ENCODE measurements around the gene TSPAN33. TPM values are rescaled to one million over a fixed set of nuclear protein-coding genes. Genes with fewer than 3 reads are reported as not detected.

Gene TSPAN33
- total and polyA plus RNA-seq, 9 of the 15 experiments (the other 6 are each of a cell fraction or from before 2014, with no cell fraction given) = 0.03 to 1.5 (median 0.23) TPM; not detected in 2

GRCh38 chr7:129150199-129150996 is 5.9 kb downstream of the TSPAN33 start:
- Histone ChIP-seq H3K4me3 (no peak overlapping the region), H3K4me2 (ENCODE audit: insufficient read depth, low read length) (peak overlapping the region; percentile 30), H3K27me3 (ENCODE audit: control insufficient read depth in 2 of 2, insufficient read depth in 2 of 2, low read length in 2 of 2) (peaks cover 40 to 54% of the 10 kb centered on the region in 2 experiments), H3K9ac (ENCODE audit: insufficient read depth in 1 of 2, low read depth in 2 of 2, low read length in 2 of 2) (peak overlapping the region in 1 of 2 experiments; percentile 52; a peak in 2 of 4 replicates), H3K27ac (ENCODE audit: extremely low read depth, low read depth, low read length) (no peak overlapping the region), H2AFZ (ENCODE audit: low read depth, low read length) (peak overlapping the region; percentile 0), H3K4me1 (replicated peaks in 1 of 2; ENCODE audit: control insufficient read depth in 2 of 2, insufficient read depth in 2 of 2, low read length in 2 of 2) (peaks cover 9 to 17% of the 10 kb centered on the region in 2 experiments; a peak in 4 of 5 replicates), H3K9me3 (replicated peaks; ENCODE audit: control insufficient read depth, insufficient read depth, low read depth, low read length) (no peaks in the 10 kb centered on the region), H3K79me2 (ENCODE audit: control insufficient read depth, insufficient read depth, low read length) (no peaks in the 10 kb centered on the region), H3K36me3 (ENCODE audit: control insufficient read depth, insufficient read depth, low read length) (no peaks in the 10 kb centered on the region), H4K20me1 (replicated peaks; ENCODE audit: control insufficient read depth, insufficient read depth, low read length) (no peaks in the 10 kb centered on the region; the same call in 1 of the 2 replicates), H3K9me1 (ENCODE audit: control insufficient read depth, insufficient read depth, low read length) (no peaks in the 10 kb centered on the region)
- DNase-seq (ENCODE audit: extremely low read depth in 1 of 4, low spot score in 3 of 4) = peak; percentile 68 to 90 (median 80)
- 0% methylated on average over 8 of the region's 8 CpGs for WGBS (ENCODE audit: insufficient coverage, low coverage, missing lambda C conversion rate)
- ChIA-PET POLR2A (interaction anchor here (0.7 to 1.7 kb wide), 7 partner anchors 8 to 61 kb away, joined by 3 to 7 read pairs (median 3); no protein-coding TSS in a partner anchor), CTCF (ENCODE audit: low intra/inter-chr PET ratio) (interaction anchor here (0.5 kb wide), 1 partner anchor 12 kb away, joined by 4 read pairs; no protein-coding TSS in a partner anchor)
- no TSS peak for BruUV-seq (replicated peaks)
- in situ Hi-C loops (cut with MboI) (no loop called here), intact Hi-C loops (cut with micrococcal nuclease) (no loop called here)
- FAIRE-seq = peak; percentile 88
- ATAC-seq = peak; percentile 68
- TF ChIP-seq GTF3C2 (IDR thresholded peaks at IDR 0.05; ENCODE audit: borderline replicate concordance, extremely low read depth, insufficient read length) = no peak
- no peak for TF ChIP-seq HDAC3 (IDR thresholded peaks at IDR 0.05; ENCODE audit: borderline replicate concordance, partially characterized antibody)
- TF ChIP-seq BCOR (IDR thresholded peaks at IDR 0.05) = peak; percentile 90
- TF ChIP-seq, protein P1, sequence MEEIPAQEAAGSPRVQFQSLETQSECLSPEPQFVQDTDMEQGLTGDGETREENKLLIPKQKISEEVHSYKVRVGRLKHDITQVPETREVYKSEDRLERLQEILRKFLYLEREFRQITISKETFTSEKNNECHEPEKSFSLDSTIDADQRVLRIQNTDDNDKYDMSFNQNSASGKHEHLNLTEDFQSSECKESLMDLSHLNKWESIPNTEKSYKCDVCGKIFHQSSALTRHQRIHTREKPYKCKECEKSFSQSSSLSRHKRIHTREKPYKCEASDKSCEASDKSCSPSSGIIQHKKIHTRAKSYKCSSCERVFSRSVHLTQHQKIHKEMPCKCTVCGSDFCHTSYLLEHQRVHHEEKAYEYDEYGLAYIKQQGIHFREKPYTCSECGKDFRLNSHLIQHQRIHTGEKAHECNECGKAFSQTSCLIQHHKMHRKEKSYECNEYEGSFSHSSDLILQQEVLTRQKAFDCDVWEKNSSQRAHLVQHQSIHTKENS (CRISPR knock-in tag; IDR thresholded peaks at IDR 0.05) = no peak
- no peak for TF ChIP-seq ZNF384 (IDR thresholded peaks at IDR 0.05; ENCODE audit: low read depth, low read length)
- no peak for TF ChIP-seq JUN (IDR thresholded peaks at IDR 0.05; ENCODE audit: borderline replicate concordance, low read depth, low read length)
- TF ChIP-seq JUN (CRISPR knock-in tag; IDR thresholded peaks at IDR 0.05; ENCODE audit: borderline replicate concordance) = no peak
- TF ChIP-seq MCM7 (IDR thresholded peaks at IDR 0.05) = no peak
- TF ChIP-seq SREBF2 (CRISPR knock-in tag; IDR thresholded peaks at IDR 0.05) = no peak
- TF ChIP-seq MCM2 (IDR thresholded peaks at IDR 0.05; ENCODE audit: low read depth) = no peak
- no peak for TF ChIP-seq RBM39 (optimal IDR thresholded peaks at IDR 0.05; ENCODE audit: low read depth, low read length)
- TF ChIP-seq SP1 (CRISPR knock-in tag; IDR thresholded peaks at IDR 0.05) = 0 out of 2 replicates have a peak, but pooled peaks have one; percentile 47
- TF ChIP-seq NFE2 (IDR thresholded peaks at IDR 0.05; ENCODE audit: low read depth) = peak; percentile 90
- TF ChIP-seq, protein P2, sequence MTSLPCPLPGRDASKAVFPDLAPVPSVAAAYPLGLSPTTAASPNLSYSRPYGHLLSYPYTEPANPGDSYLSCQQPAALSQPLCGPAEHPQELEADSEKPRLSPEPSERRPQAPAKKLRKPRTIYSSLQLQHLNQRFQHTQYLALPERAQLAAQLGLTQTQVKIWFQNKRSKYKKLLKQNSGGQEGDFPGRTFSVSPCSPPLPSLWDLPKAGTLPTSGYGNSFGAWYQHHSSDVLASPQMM (CRISPR knock-in tag; IDR thresholded peaks at IDR 0.05) = no peak
- TF ChIP-seq RCOR1 (IDR thresholded peaks at IDR 0.05; ENCODE audit: borderline replicate concordance in 1 of 2, low read depth in 2 of 2, low read length in 2 of 2) = peak; percentile 82 to 95; a peak in 3 of 4 replicates
- TF ChIP-seq MCM5 (IDR thresholded peaks at IDR 0.05; ENCODE audit: low read depth) = no peak
- TF ChIP-seq ZBTB1 (CRISPR knock-in tag; IDR thresholded peaks at IDR 0.05; ENCODE audit: borderline replicate concordance, low read depth) = peak; percentile 53; the same call in 1 of the 2 replicates
- TF ChIP-seq ZNF77 (CRISPR knock-in tag; IDR thresholded peaks at IDR 0.05) = no peak

All from K562 (cell line).